Ishikawa (cell line): ENCODE results near the gene SREBF1.

ENCODE experiments used
- CEBPB ChIP-seq: IDR thresholded peaks from 2 replicates; pipeline ENCODE4 v1.6.1; 2012
- CREB1 ChIP-seq: IDR thresholded peaks from 2 replicates; pipeline ENCODE4 v1.6.1; 2012; ENCODE audit warnings: low read depth
- EGR1 ChIP-seq: IDR thresholded peaks from 2 replicates; pipeline ENCODE4 v1.6.1; 2012
- EP300 ChIP-seq: IDR thresholded peaks from 2 replicates; pipeline ENCODE4 v1.6.1; 2012; ENCODE audit warnings: borderline replicate concordance
- FOXM1 ChIP-seq: IDR thresholded peaks from 2 replicates; pipeline ENCODE4 v1.6.1; 2012; ENCODE audit warnings: low read depth, borderline replicate concordance
- NFIC ChIP-seq: IDR thresholded peaks from 2 replicates; pipeline ENCODE4 v1.6.1; 2012
- RAD21 ChIP-seq: IDR thresholded peaks from 2 replicates; pipeline ENCODE4 v1.6.1; 2012; ENCODE audit warnings: low read depth
- TAF1 ChIP-seq: IDR thresholded peaks from 2 replicates; pipeline ENCODE4 v1.6.1; 2012; ENCODE audit warnings: low read depth, mild to moderate bottlenecking
- TCF12 ChIP-seq: IDR thresholded peaks from 2 replicates; pipeline ENCODE4 v1.6.1; 2012; ENCODE audit warnings: low read depth
- TEAD4 ChIP-seq: IDR thresholded peaks from 2 replicates; pipeline ENCODE4 v1.6.1; 2012
- YY1 ChIP-seq: IDR thresholded peaks from 2 replicates; pipeline ENCODE4 v1.6.1; 2012; ENCODE audit warnings: low read depth
- ZBTB7A ChIP-seq: IDR thresholded peaks from 2 replicates; pipeline ENCODE4 v1.6.1; 2012; ENCODE audit warnings: low read depth
- TF ChIP-seq, protein P1 (sequence below): IDR thresholded peaks from 2 replicates; pipeline ENCODE4 v1.6.1; 2012
- TF ChIP-seq, protein P2 (sequence below): IDR thresholded peaks from 2 replicates; pipeline ENCODE4 v1.6.1; 2012
- TF ChIP-seq, protein P3 (sequence below): IDR thresholded peaks from 2 replicates; pipeline ENCODE4 v1.6.1; 2012; ENCODE audit warnings: low read depth, mild to moderate bottlenecking

Gene SREBF1

GRCh38 chr17:17837966-17838962, 1.5 kb upstream of the SREBF1 start:
- TF ChIP-seq TCF12 (0 out of 2 replicates have a peak, but pooled peaks have one; percentile 23), EP300 (no peak)

DNA sequence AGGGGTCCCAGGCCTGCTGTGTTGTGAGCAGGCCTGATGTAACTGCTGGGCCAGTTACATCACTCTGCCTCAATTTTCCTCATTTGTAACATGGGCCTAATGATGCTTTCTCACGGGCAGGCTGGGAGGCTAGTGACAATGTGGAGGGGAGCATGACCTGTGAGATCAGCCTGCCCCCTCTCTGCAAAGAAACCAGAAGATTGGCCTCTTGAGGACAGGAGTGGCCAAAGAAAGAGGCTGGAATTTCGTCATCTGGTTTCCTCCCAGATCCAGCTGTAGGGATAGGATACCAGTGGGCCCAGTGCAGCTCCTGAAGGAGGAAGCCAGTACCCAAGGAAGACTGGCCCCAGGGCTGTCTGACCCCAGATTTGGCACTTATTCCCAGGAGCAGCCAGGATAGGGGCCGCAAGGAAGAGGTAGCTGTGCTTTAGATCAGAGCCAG, 615 bp upstream of the SREBF1 start:
- TF ChIP-seq, protein P1, sequence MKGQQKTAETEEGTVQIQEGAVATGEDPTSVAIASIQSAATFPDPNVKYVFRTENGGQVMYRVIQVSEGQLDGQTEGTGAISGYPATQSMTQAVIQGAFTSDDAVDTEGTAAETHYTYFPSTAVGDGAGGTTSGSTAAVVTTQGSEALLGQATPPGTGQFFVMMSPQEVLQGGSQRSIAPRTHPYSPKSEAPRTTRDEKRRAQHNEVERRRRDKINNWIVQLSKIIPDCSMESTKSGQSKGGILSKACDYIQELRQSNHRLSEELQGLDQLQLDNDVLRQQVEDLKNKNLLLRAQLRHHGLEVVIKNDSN: no peak
- TF ChIP-seq NFIC (0 out of 2 replicates have a peak, but pooled peaks have one; percentile 15), RAD21 (no peak), CREB1 (peak; percentile 3; the same call in 1 of the 2 replicates), YY1 (no peak), TEAD4 (peak; percentile 27; the same call in 1 of the 2 replicates), CEBPB (peak; percentile 52; the same call in 1 of the 2 replicates), TAF1 (peak; percentile 9; the same call in 1 of the 2 replicates)
- TF ChIP-seq, protein P2, sequence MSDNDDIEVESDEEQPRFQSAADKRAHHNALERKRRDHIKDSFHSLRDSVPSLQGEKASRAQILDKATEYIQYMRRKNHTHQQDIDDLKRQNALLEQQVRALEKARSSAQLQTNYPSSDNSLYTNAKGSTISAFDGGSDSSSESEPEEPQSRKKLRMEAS: no peak

DNA sequence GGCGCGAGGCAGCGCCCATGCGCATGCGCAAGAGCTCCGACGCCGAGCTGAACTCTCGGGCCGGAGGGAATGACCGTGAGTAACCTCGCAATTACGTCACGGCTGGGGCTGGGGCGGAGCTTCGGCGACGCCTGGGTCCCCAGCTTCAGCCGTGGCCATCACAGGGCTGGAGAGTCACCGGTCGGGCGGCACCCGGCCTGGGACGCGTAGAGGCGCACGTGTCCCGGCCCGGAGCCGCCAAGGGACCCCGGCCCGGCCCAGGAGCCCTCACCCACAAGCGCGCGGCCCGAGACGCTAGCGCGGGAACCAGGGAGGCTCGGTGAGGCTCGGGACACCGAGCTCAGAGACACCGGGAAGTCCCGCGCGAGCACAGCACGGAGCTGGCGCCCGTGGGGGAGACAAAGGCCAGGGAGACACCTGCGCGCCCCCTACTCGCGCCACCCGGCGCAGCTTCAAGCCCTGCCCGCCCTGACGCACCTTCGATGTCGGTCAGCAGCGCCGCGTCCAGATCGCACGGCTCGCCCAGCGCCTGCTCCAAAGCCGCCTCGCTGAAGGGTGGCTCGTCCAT, 452 bp downstream of the SREBF1 start:
- TF ChIP-seq CEBPB: no peak; the same call in 1 of the 2 replicates
- TF ChIP-seq TAF1: peak; percentile 80; the same call in 1 of the 2 replicates
- TF ChIP-seq NFIC: no peak
- TF ChIP-seq, protein P3, sequence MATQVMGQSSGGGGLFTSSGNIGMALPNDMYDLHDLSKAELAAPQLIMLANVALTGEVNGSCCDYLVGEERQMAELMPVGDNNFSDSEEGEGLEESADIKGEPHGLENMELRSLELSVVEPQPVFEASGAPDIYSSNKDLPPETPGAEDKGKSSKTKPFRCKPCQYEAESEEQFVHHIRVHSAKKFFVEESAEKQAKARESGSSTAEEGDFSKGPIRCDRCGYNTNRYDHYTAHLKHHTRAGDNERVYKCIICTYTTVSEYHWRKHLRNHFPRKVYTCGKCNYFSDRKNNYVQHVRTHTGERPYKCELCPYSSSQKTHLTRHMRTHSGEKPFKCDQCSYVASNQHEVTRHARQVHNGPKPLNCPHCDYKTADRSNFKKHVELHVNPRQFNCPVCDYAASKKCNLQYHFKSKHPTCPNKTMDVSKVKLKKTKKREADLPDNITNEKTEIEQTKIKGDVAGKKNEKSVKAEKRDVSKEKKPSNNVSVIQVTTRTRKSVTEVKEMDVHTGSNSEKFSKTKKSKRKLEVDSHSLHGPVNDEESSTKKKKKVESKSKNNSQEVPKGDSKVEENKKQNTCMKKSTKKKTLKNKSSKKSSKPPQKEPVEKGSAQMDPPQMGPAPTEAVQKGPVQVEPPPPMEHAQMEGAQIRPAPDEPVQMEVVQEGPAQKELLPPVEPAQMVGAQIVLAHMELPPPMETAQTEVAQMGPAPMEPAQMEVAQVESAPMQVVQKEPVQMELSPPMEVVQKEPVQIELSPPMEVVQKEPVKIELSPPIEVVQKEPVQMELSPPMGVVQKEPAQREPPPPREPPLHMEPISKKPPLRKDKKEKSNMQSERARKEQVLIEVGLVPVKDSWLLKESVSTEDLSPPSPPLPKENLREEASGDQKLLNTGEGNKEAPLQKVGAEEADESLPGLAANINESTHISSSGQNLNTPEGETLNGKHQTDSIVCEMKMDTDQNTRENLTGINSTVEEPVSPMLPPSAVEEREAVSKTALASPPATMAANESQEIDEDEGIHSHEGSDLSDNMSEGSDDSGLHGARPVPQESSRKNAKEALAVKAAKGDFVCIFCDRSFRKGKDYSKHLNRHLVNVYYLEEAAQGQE: no peak
- TF ChIP-seq, protein P1: peak; percentile 35; the same call in 1 of the 2 replicates
- TF ChIP-seq TCF12: no peak; the same call in 1 of the 2 replicates
- TF ChIP-seq FOXM1: no peak
- TF ChIP-seq YY1: peak; percentile 49
- TF ChIP-seq ZBTB7A: no peak
- no peak for TF ChIP-seq EGR1
- TF ChIP-seq TEAD4: no peak
- TF ChIP-seq, protein P2: peak; percentile 70
- no peak for TF ChIP-seq RAD21
- peak; percentile 47; the same call in 1 of the 2 replicates for TF ChIP-seq CREB1
- no peak for TF ChIP-seq EP300

DNA sequence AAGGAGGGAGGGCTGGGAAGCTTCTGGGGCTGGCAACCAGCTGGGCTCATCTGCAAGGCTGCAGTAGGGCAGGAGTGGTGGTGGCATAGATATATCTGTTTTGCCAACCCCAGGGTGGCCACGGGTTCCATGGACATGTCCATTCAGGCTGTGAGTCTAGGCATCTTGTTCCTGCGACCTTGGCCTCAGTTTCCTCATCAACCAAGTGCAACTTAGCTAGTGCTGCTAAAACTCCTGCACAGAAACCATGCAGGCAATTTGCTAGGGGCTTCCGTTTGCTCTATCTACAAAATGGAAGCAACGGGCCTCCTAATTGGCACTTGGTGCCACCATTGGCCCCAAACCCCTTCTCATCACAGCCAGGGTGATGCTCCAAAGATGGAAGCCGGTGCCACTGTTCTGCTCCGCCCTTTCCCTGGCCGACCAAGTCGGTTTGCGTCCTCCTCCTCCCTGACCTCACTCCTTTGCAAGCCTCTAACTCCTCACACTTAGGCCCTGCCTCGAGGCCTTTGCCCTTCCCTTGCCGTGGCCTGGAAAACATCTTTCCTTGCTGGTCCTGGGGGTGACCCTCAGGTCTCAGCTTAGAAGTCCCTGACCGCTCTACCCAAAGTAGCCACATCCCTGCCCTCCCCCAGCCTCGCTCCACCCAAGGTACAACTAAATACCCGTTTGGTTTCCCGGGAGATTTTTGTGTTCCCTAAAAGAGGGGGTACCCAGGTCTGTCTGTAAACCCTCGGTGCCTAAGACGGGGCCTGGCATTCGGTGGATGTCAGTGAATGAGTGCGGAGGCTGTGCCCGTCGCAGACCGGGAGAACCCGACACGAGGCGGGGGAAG, 1.2 kb downstream of the SREBF1 start:
- TF ChIP-seq, protein P2: peak; percentile 98
- TF ChIP-seq ZBTB7A: no peak

DNA sequence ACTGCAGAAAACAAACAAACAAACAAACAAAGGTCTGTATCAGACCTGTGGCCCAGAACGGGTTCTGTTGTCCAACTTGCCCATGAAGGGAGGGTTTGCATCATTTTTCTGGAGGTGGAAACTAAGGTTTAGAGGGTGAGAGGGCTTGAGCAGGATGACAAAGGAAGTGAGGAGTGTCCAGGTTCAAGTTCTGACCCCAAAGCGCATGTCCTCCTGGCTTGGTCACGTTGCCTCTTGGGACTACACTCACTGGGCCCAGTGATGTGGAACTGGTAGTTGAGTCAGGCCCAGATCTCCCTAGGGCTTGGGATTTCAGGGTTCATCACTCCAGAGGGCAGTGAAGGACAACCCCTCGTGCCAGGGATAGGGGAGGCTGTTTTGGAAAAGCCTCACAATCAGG, 1.8 kb downstream of the SREBF1 start:
- TF ChIP-seq ZBTB7A (no peak), TCF12 (no peak)

- TF ChIP-seq, protein P2: no peak
- TF ChIP-seq CREB1 (no peak), TAF1 (no peak), EP300 (no peak), EGR1 (no peak), YY1 (no peak), FOXM1 (no peak), ZBTB7A (no peak), TCF12 (no peak), RAD21 (no peak), CEBPB (no peak), NFIC (no peak), TEAD4 (no peak)
- TF ChIP-seq, protein P1: no peak
- TF ChIP-seq, protein P3: no peak
Measured at GRCh38 chr17:17833658-17834357, 3.0 kb downstream of the SREBF1 start.
